GM12873 (cell line): ENCODE data around the gene MCOLN2.

Experiments used
- TF ChIP-seq, protein P1 (sequence below): IDR thresholded peaks from 2 replicates; pipeline ENCODE4 v1.5.1; 2012; ENCODE audit warnings: low read depth, mild to moderate bottlenecking, moderate library complexity, low read length, control low read depth; ENCODE audit not compliant: insufficient read depth; ENCODE audit errors: missing control alignments

The MCOLN2 gene

DNA sequence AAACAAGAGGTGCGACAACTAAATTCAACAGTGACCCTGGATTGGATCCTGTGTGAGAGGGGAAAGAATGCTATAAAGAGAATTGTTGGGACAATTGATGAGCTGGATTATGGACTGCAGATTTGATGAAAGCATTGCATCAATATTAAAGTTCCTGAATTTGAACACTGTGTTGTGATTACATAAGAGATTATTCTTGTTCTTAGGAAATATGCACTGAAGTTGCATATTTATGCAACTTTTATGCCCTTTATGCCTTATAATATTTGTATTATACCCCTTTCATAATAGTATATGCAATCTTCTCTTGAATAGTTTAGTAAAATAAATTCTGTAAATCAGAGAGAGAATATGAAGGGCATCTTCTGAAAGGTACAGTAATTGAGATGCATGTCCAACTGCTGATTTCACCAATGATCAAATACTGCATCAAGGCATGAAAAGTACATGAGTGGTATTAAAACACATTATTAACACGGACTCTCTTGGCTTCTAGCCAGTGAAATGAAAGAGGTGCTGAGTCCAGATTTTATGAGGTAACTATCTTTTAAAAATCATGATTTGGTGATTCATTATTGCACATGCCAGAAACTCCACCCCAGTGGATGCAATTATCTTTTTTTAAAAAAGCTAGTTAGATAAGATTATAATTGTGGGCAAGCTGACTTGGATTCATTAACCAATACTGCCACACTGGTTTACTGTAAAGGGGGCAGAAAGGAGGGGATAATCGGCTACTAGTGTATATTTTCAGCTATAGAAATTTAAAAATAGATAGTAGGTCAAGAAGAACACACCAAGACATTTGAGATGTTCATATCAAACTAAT lies 84.0 kb downstream of the MCOLN2 start:
- TF ChIP-seq, protein P1, sequence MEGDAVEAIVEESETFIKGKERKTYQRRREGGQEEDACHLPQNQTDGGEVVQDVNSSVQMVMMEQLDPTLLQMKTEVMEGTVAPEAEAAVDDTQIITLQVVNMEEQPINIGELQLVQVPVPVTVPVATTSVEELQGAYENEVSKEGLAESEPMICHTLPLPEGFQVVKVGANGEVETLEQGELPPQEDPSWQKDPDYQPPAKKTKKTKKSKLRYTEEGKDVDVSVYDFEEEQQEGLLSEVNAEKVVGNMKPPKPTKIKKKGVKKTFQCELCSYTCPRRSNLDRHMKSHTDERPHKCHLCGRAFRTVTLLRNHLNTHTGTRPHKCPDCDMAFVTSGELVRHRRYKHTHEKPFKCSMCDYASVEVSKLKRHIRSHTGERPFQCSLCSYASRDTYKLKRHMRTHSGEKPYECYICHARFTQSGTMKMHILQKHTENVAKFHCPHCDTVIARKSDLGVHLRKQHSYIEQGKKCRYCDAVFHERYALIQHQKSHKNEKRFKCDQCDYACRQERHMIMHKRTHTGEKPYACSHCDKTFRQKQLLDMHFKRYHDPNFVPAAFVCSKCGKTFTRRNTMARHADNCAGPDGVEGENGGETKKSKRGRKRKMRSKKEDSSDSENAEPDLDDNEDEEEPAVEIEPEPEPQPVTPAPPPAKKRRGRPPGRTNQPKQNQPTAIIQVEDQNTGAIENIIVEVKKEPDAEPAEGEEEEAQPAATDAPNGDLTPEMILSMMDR = no peak

DNA sequence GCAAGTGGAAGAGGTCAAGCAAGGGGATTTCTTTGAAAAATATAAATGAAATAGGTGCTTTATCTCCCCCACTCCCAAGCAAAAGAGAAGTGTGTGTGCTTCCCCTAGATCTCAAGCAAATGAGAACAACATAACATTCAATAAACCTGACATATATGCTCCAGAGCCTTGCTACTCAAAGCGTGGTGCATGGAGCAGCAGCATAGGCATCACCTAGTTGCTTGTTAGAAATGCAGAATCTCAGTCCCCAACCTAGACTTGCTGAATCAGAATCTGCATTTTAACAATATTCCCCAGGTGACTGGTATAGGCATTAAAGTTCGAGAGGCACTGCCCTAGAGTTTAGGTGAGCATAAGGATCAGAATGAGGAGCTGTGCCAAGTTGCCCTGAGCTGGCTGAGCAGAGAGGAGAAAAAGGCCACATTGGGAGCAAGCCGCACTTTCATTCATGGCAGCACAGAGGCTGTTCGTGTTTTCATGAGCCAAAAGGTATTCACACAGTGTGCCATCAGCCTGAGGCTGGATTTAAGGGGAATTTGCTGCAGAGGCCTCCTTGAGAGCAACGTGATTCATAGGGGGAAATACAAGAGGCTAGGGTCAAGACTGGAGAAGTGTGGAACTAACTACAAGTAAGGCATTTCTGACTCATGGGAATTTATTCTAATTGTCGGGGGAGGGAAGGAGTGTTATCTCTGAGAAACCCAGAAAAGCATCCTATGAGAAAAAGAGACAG lies 89.7 kb downstream of the MCOLN2 start:
- TF ChIP-seq, protein P1 = no peak

GRCh38 chr1:84899969-84900368 lies 96.9 kb downstream of the MCOLN2 start:
- TF ChIP-seq, protein P1 = no peak

DNA sequence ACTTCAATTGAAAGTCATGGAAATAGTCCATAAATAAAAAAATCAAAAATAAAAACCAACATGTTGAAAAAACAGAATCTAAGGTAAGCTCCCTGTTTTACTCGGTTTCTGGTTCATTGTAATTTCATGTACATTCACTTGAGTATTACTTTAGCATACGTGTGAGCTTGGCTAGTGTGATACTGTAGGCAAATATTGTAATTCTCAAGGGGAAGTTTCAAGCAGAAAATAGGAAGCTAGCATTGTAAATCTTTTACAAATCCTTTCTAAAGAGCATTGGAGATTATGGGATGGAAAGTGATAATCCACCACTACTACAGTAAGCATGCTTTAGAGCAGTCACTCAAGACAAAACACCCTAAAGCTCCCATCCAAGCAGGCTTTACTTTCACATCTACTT lies 100.6 kb downstream of the MCOLN2 start:
- TF ChIP-seq, protein P1 = no peak

- TF ChIP-seq, protein P1 = no peak
These were observed 104.0 kb downstream of the MCOLN2 start, which contains the start of gene LPAR3 for GRCh38 chr1:84892705-84893618. Gene LPAR3, minus strand, starts transcription at chr1:84893206. Its CDS starts 27,086 bp downstream, at chr1:84866120.

GRCh38 chr1:84890566-84890965 lies 106.3 kb downstream of the MCOLN2 start:
- TF ChIP-seq, protein P1 = no peak

- TF ChIP-seq, protein P1 = no peak
These were observed 107.5 kb downstream of the MCOLN2 start for GRCh38 chr1:84889437-84889836.
